Peyer's patch (tissue), 4 donors: ENCODE results near the gene DPF1.

ENCODE experiments used
- POLR2A ChIP-seq, 2 donors: fragments of 450-650 bp; IDR thresholded peaks; one replicate each; pipeline ENCODE4 v1.5.1; 2017; ENCODE audit warnings: antibody characterized with exemption in 2 of 2, mild to moderate bottlenecking in 2 of 2, moderate library complexity in 2 of 2
- TF ChIP-seq, protein P1 (sequence below), 6 experiments: fragments of 450-650 bp in 4 of 6; fragments of 200-600 bp in 2 of 6; sonication (generic) in 1 of 6; IDR thresholded peaks; one replicate each; pipeline ENCODE4 v1.5.1; 2017 to 2019; ENCODE audit warnings: antibody characterized with exemption in 6 of 6, mild to moderate bottlenecking in 3 of 6, moderate library complexity in 1 of 6

DNA sequence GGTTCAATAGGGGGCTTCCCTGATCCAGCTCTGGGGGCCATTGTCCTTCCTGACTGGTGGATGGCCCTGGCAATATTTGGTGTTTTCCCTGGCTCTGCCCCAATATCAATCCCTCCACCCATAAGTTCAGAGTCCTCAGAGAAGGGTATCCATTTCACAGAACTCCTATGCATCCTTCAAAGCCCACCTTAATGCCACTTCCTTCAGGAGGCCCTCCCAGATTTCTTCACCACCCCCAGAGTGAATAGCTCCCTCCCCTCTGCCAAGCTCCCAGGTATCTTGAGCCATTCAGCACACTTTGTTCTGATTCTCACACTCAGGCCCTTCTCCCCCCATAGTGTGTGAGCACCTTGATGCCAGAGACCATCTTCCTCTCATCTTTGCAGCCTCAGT, 26.4 kb upstream of the DPF1 start:
- TF ChIP-seq, protein P1, sequence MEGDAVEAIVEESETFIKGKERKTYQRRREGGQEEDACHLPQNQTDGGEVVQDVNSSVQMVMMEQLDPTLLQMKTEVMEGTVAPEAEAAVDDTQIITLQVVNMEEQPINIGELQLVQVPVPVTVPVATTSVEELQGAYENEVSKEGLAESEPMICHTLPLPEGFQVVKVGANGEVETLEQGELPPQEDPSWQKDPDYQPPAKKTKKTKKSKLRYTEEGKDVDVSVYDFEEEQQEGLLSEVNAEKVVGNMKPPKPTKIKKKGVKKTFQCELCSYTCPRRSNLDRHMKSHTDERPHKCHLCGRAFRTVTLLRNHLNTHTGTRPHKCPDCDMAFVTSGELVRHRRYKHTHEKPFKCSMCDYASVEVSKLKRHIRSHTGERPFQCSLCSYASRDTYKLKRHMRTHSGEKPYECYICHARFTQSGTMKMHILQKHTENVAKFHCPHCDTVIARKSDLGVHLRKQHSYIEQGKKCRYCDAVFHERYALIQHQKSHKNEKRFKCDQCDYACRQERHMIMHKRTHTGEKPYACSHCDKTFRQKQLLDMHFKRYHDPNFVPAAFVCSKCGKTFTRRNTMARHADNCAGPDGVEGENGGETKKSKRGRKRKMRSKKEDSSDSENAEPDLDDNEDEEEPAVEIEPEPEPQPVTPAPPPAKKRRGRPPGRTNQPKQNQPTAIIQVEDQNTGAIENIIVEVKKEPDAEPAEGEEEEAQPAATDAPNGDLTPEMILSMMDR (IDR thresholded peaks at IDR 0.05): no peak
- TF ChIP-seq POLR2A (IDR thresholded peaks at IDR 0.05): no peak
